Right atrium auricular region (tissue), 2 donors: ENCODE results near the gene DBX1. TPM values are rescaled to one million over a fixed set of nuclear protein-coding genes. Genes with fewer than 3 reads are reported as not detected.
A peak's percentile ranks its signal among the peaks of the same experiment; 100 is the strongest.

ENCODE experiments used
- DNase-seq: peaks from one replicate; pipeline ENCODE4 v3.0.0-alpha.2; 2019; ENCODE audit warnings: low spot score
- H3K27ac ChIP-seq, 2 donors: fragments of 200-600 bp; sonication (generic); 1 replicate in 1 of 2; 2 replicates in 1 of 2; pipeline ENCODE4 v1.5.1; 2016 to 2019
- H3K27me3 ChIP-seq, 2 donors: fragments of 200-600 bp; sonication (generic); one replicate each; pipeline versions ENCODE4 v1.5.1 to v1.6.0; 2017 to 2019
- H3K36me3 ChIP-seq: fragments of 200-600 bp; sonication (generic); one replicate; pipeline ENCODE4 v1.5.1; 2016
- H3K4me1 ChIP-seq, 2 donors: fragments of 200-600 bp; sonication (generic); one replicate each; pipeline versions ENCODE4 v1.5.1 to v1.6.0; 2017 to 2019
- H3K4me3 ChIP-seq, 2 donors: fragments of 200-600 bp; sonication (generic); 1 replicate in 1 of 2; 2 replicates in 1 of 2; pipeline ENCODE4 v1.5.1; 2017 to 2019; ENCODE audit warnings: mild to moderate bottlenecking in 1 of 2, moderate library complexity in 1 of 2
- H3K9me3 ChIP-seq, 2 donors: fragments of 200-600 bp; sonication (generic); one replicate each; pipeline ENCODE4 v1.5.1; 2019
- total RNA-seq, 2 donors: library from RNA; depleted of rRNA; stranded (reverse); fragments of >200 nt; gene quantifications; one replicate each; pipeline ENCODE4 v1.1.0, GENCODE V29; 2016
- TF ChIP-seq, protein P1 (sequence below), 2 donors: fragments of 200-600 bp; sonication (generic); IDR thresholded peaks; one replicate each; pipeline ENCODE4 v1.5.1; 2019; ENCODE audit warnings: antibody characterized with exemption in 2 of 2

DBX1 gene
- total RNA-seq, 2 donors from 2014 or later, result not detected

DNA sequence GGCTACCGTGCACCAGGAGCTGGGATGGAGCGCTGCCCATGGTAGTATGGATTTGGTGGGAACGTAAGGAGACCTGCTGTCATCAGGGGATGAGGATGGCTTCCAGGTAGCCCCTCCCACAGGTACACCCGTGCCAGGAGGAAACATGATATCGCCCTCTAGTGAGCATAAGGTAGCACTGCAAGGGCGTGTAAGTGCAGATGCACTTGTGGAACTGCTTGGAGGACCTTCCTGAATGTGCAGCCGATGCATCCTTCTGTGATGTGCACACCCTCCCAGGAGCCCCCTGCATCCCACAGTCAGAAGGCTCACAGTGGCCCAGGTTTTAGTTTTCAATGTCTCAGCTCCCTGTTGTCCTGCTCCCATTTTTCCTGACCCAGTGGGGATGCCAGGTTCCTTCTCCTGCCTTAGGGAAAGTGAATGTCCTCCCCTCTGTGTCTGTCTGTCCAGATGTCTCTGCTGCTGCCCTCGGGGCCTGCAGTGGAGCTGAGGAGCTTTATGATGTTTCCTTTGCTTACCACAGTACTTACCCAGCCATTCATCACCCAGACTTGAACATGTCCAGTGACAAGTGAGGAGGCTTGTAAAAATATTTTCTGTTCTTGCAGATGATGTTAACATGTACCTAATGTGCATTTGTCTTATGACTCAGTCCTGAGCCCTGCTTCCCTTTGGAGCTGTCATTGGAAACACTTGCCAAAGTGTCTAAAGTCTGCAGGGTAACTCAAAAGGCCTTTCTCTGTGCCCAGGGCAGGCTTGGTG, 49.2 kb downstream of the DBX1 start:
- H3K9me3 ChIP-seq, result no peaks in the 10 kb centered on the region
- H3K4me1 ChIP-seq, result peaks cover 0 to 23% of the 10 kb centered on the region in 2 donors

DNA sequence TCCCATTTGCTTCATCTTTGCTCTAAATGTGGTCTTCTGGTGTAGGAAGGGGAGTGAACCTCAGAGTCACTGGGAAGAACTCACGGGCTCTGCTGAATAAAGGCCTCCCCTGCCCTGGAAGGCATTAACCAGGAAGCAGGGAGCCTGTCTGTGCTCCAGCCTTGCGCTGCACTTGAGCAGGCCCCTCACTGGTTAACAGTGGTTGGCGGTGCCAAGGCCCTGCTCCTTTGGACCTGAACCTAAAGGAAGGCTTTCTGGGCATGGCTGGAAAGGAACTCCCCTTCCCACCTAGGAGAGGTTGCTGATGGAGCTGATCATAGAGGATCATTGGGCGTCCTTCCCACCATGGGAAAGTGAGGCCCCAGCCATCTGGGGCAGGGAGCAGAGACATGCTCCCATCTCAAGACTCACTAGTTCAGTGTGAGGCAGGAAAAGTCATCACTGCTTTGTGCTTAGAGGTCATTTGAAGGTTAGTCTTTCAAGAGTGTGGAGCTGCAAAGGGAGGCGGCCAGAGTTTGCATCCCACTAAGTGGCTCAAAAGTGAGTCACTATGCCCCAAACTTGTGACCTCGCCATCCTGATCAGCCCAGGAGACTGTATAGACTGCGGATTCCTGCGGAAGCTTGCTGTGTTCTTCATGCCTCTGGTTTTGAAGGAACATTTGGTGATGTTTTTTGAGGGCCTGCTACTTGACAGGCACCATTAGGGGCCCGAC, 50.4 kb downstream of the DBX1 start:
- no peak for DNase-seq
- no peaks in the 10 kb centered on the region for H3K27me3 ChIP-seq
- no peak overlapping the region for H3K27ac ChIP-seq
- H3K36me3 ChIP-seq, result peaks cover 50% of the 10 kb centered on the region
- TF ChIP-seq, protein P1, sequence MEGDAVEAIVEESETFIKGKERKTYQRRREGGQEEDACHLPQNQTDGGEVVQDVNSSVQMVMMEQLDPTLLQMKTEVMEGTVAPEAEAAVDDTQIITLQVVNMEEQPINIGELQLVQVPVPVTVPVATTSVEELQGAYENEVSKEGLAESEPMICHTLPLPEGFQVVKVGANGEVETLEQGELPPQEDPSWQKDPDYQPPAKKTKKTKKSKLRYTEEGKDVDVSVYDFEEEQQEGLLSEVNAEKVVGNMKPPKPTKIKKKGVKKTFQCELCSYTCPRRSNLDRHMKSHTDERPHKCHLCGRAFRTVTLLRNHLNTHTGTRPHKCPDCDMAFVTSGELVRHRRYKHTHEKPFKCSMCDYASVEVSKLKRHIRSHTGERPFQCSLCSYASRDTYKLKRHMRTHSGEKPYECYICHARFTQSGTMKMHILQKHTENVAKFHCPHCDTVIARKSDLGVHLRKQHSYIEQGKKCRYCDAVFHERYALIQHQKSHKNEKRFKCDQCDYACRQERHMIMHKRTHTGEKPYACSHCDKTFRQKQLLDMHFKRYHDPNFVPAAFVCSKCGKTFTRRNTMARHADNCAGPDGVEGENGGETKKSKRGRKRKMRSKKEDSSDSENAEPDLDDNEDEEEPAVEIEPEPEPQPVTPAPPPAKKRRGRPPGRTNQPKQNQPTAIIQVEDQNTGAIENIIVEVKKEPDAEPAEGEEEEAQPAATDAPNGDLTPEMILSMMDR (IDR thresholded peaks at IDR 0.05), result no peak
- no peaks in the 10 kb centered on the region for H3K9me3 ChIP-seq
- peaks cover 0 to 23% of the 10 kb centered on the region in 2 donors for H3K4me1 ChIP-seq
- no peak overlapping the region for H3K4me3 ChIP-seq

More for the DNA sequence above, 49.2 kb downstream of the DBX1 start:
- Histone ChIP-seq H3K4me3 (no peak overlapping the region), H3K27ac (peak overlapping the region; percentile 76 to 81), H3K36me3 (peaks cover 50% of the 10 kb centered on the region), H3K27me3 (no peaks in the 10 kb centered on the region)
- TF ChIP-seq, protein P1 (IDR thresholded peaks at IDR 0.05), result peak; percentile 73 to 87
- no peak for DNase-seq

Other genes starting within 250 kb of the DBX1 start
- gene HTATIP2, start 203.2 kb upstream of the DBX1 start, total RNA-seq, result 10 to 100 TPM; 19.5 to 20.8 TPM
- 10 to 100 TPM in 1 of 2 donors, 1 to 10 TPM in 1; 7.9 to 11.9 TPM for gene PRMT3, start 227.2 kb upstream of the DBX1 start, total RNA-seq